Hematopoietic multipotent progenitor cell (in vitro differentiated cells): Measurements from ENCODE around the gene PLEKHF1. TPM values are rescaled to one million over a fixed set of nuclear protein-coding genes. Genes with fewer than 3 reads are reported as not detected.

Experiments used
- DNase-seq, 3 donors: peaks; one replicate each; pipeline ENCODE4 v3.0.0-alpha.2; 2011 to 2015; ENCODE audit warnings: low read depth in 2 of 3, low spot score in 2 of 3
- total RNA-seq: library from RNA; depleted of rRNA; stranded (reverse); fragments of >200 nt; gene quantifications from one replicate; pipeline ENCODE4 v1.2.3, GENCODE V29; 2012

The PLEKHF1 gene
- total RNA-seq, 1 donor: 9.4 TPM

- DNase-seq: peak in 2 of 3 donors; percentile 52 to 53
Observed at GRCh38 chr19:29724102-29724641, 58.9 kb downstream of the PLEKHF1 start.

DNA sequence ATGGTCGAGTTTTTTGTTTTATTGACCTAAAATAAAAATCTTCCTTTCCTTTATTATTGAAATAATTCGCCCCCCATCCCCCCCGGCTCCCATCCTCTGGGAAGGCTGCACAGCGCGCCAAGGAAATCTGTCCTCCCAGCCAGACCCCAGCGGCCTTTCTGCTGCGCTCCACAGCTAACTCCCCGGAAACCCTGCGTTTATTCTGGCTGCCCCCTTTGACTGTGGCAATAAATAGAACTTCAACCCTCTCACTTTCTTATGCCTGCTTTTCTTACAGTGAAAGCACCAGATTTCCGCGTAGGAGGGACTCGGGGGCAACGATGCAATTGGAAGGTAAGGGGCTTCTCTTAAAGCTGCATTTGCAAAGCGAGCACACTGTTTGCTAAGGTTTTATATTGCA lies 59.5 kb downstream of the PLEKHF1 start:
- no peak for DNase-seq

Other genes starting within 250 kb of the PLEKHF1 start
- not detected for gene VSTM2B, start 139.5 kb upstream of the PLEKHF1 start, total RNA-seq
- 32.9 TPM for gene POP4, start 59.2 kb upstream of the PLEKHF1 start, total RNA-seq
- 15.9 TPM for gene C19orf12, start 49.8 kb downstream of the PLEKHF1 start, total RNA-seq
- gene CCNE1, start 146.5 kb downstream of the PLEKHF1 start, total RNA-seq: 4.0 TPM